Activated CD4-positive, alpha-beta T cell treated with anti-CD3 and anti-CD28 coated beads for 1 hour (primary cell): Measurements from ENCODE around the gene KCNA5.

Experiments used
- DNase-seq: peaks from one replicate; pipeline ENCODE4 v3.0.0-alpha.2; 2020

KCNA5 gene

GRCh38 chr12:5030066-5030465 is 13.6 kb upstream of the KCNA5 start:
- no peak for DNase-seq

- DNase-seq: no peak
Measured at GRCh38 chr12:5031242-5031641, 12.4 kb upstream of the KCNA5 start.

GRCh38 chr12:5031958-5032357 is 11.7 kb upstream of the KCNA5 start:
- no peak for DNase-seq

GRCh38 chr12:5032821-5033220 is 10.9 kb upstream of the KCNA5 start:
- no peak for DNase-seq

GRCh38 chr12:5033883-5034282 is 9.8 kb upstream of the KCNA5 start:
- no peak for DNase-seq

- no peak for DNase-seq
Measured at GRCh38 chr12:5034603-5035002, 9.1 kb upstream of the KCNA5 start.

- no peak for DNase-seq
Measured at GRCh38 chr12:5035618-5036017, 8.1 kb upstream of the KCNA5 start.

GRCh38 chr12:5036031-5036430 is 7.6 kb upstream of the KCNA5 start:
- DNase-seq: no peak

GRCh38 chr12:5037795-5038357 is 5.8 kb upstream of the KCNA5 start:
- DNase-seq: no peak

- no peak for DNase-seq
Measured at GRCh38 chr12:5038781-5039311, 4.8 kb upstream of the KCNA5 start.

GRCh38 chr12:5039815-5040214 is 3.9 kb upstream of the KCNA5 start:
- no peak for DNase-seq

- DNase-seq: no peak
Measured at GRCh38 chr12:5040368-5040767, 3.3 kb upstream of the KCNA5 start.

GRCh38 chr12:5044420-5045295 is 979 bp downstream of the KCNA5 start:
- no peak for DNase-seq

- DNase-seq: no peak
Measured at GRCh38 chr12:5047094-5047493, 3.4 kb downstream of the KCNA5 start.

- no peak for DNase-seq
Measured at GRCh38 chr12:5047729-5048128, 4.0 kb downstream of the KCNA5 start.

GRCh38 chr12:5050542-5050941 is 6.9 kb downstream of the KCNA5 start:
- DNase-seq: no peak

- DNase-seq: no peak
Measured at GRCh38 chr12:5051334-5051733, 7.7 kb downstream of the KCNA5 start.

GRCh38 chr12:5051913-5052312 is 8.2 kb downstream of the KCNA5 start:
- no peak for DNase-seq

- DNase-seq: no peak
Measured at GRCh38 chr12:5052348-5052747, 8.7 kb downstream of the KCNA5 start.

- no peak for DNase-seq
Measured at GRCh38 chr12:5059358-5059757, 15.7 kb downstream of the KCNA5 start.

- no peak for DNase-seq
Measured at GRCh38 chr12:5060958-5061357, 17.3 kb downstream of the KCNA5 start.

GRCh38 chr12:5063149-5063548 is 19.5 kb downstream of the KCNA5 start:
- no peak for DNase-seq

- no peak for DNase-seq
Measured at GRCh38 chr12:5064913-5065490, 21.3 kb downstream of the KCNA5 start.

- no peak for DNase-seq
Measured at GRCh38 chr12:5066251-5066650, 22.6 kb downstream of the KCNA5 start.
